ENCODE measurements around the gene SEPTIN5. TPM values are rescaled to one million over a fixed set of nuclear protein-coding genes. Genes with fewer than 3 reads are reported as not detected.
"Not testable (repeated sequence)": the region's sequence is repeated elsewhere in the genome, so short reads cannot be mapped to it uniquely, and the experiment has no call there.

Gene SEPTIN5
- total RNA-seq, 1 donor from 2014 or later, result 1.3 TPM

- intact Hi-C loops (cut with micrococcal nuclease), result no loop called here
- Mint-ChIP-seq H3K27me3 (ENCODE audit: insufficient read depth) (peaks cover 47% of the 10 kb centered on the region), H3K27ac (no peak overlapping the region), H3K4me3 (no peak overlapping the region), H3K4me1 (ENCODE audit: low read depth) (peaks cover 5% of the 10 kb centered on the region), H3K36me3 (ENCODE audit: low read depth) (no peaks in the 10 kb centered on the region), H3K9me3 (no peaks in the 10 kb centered on the region)
- no peak for DNase-seq (ENCODE audit: low spot score)
Observed at GRCh38 chr22:19722178-19722981, 8.1 kb downstream of the SEPTIN5 start.

GRCh38 chr22:19722982-19723231 is 8.6 kb downstream of the SEPTIN5 start:
- Mint-ChIP-seq H3K9me3 (no peaks in the 10 kb centered on the region), H3K27ac (no peak overlapping the region), H3K4me1 (ENCODE audit: low read depth) (peaks cover 5% of the 10 kb centered on the region), H3K27me3 (ENCODE audit: insufficient read depth) (peaks cover 47% of the 10 kb centered on the region), H3K36me3 (ENCODE audit: low read depth) (no peaks in the 10 kb centered on the region), H3K4me3 (no peak overlapping the region)
- intact Hi-C loops (cut with micrococcal nuclease), result no loop called here
- no peak for DNase-seq (ENCODE audit: low spot score)

DNA sequence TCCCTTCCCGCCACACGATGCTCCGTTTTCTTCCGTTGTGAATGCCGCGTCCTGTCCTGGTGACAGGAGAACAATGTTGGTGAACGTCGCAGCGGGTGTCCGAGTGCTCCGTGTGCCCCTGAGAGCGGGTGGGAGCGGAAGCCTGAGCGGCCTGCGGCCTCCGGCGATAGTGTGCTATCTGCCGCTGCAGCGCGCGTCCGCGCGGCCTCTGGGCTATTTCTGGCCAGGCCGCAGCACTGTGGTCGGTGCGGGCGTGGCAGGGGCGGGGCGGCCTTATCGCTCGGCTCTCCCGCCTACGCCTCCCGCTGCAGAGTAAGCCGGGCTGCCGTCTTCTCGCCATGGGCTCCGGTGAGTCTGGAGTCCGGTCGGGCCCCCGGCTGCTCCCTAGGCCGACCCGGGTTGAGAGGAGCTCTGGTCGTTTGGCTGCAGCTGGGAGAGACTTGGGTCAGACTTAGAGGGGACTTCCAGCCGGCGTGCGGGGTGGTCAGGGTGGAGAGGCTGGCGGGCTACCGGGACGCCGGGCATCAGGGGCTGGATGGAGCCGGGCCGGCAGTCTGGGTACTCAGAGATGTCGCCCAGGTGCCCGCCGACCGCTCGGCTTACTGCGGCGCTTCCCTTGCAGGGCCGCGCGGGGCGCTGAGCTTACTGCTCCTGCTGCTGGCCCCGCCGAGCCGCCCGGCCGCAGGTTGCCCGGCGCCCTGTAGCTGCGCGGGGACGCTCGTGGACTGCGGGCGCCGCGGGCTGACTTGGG is 9.1 kb downstream of the SEPTIN5 start, which contains the start of gene GP1BB:
GP1BB (plus strand) TSS at position 308 of the 751 bp plus-strand sequence; CDS start at position 339, 31 bp downstream.
- H3K4me3 Mint-ChIP-seq, result peak within 1 kb of the TSS; percentile 19
- H3K9me3 Mint-ChIP-seq, result no peaks in the 10 kb centered on the region
- H3K36me3 Mint-ChIP-seq (ENCODE audit: low read depth), result no peaks in the 10 kb centered on the region
- peaks cover 47% of the 10 kb centered on the region for H3K27me3 Mint-ChIP-seq (ENCODE audit: insufficient read depth)
- H3K4me1 Mint-ChIP-seq (ENCODE audit: low read depth), result peaks cover 5% of the 10 kb centered on the region
- H3K27ac Mint-ChIP-seq, result no peak within 1 kb of the TSS
- DNase-seq (ENCODE audit: low spot score), result no peak
- intact Hi-C loops (cut with micrococcal nuclease), result no loop called here

DNA sequence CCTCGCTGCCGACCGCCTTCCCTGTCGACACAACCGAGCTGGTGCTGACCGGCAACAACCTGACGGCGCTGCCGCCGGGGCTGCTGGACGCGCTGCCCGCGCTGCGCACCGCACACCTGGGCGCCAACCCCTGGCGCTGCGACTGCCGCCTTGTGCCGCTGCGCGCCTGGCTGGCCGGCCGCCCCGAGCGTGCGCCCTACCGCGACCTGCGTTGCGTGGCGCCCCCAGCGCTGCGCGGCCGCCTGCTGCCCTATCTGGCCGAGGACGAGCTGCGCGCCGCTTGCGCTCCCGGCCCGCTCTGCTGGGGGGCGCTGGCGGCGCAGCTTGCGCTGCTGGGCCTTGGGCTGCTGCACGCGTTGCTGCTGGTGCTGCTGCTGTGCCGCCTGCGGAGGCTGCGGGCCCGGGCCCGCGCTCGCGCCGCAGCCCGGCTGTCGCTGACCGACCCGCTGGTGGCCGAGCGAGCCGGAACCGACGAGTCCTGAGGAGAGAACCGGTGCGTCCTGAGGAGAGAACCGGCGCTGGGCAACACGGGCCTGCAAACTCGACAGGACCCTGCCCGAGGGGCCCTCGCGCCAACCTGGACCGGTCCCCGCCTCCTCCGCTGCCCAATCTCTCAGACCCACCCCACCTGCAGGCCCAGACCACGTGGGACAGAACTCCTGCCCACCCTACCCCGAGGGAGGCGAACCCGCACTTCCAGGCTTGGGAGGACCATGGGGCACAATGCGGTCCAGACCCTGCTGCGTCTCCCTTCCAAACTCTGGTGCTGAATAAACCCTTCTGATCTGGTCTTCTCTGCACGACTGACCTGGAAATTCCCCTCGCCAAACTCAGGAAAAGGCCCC is 9.9 kb downstream of the SEPTIN5 start:
- Mint-ChIP-seq H3K4me1 (ENCODE audit: low read depth) (peaks cover 4% of the 10 kb centered on the region), H3K36me3 (ENCODE audit: low read depth) (no peaks in the 10 kb centered on the region), H3K27me3 (ENCODE audit: insufficient read depth) (peaks cover 46% of the 10 kb centered on the region), H3K4me3 (no peak overlapping the region), H3K27ac (no peak overlapping the region), H3K9me3 (no peaks in the 10 kb centered on the region)
- no peak for DNase-seq (ENCODE audit: low spot score)
- intact Hi-C loops (cut with micrococcal nuclease), result loop anchor here (2.0 kb wide), 1 partner anchor 37 kb away; the partner anchor contains the start of gene TBX1

DNA sequence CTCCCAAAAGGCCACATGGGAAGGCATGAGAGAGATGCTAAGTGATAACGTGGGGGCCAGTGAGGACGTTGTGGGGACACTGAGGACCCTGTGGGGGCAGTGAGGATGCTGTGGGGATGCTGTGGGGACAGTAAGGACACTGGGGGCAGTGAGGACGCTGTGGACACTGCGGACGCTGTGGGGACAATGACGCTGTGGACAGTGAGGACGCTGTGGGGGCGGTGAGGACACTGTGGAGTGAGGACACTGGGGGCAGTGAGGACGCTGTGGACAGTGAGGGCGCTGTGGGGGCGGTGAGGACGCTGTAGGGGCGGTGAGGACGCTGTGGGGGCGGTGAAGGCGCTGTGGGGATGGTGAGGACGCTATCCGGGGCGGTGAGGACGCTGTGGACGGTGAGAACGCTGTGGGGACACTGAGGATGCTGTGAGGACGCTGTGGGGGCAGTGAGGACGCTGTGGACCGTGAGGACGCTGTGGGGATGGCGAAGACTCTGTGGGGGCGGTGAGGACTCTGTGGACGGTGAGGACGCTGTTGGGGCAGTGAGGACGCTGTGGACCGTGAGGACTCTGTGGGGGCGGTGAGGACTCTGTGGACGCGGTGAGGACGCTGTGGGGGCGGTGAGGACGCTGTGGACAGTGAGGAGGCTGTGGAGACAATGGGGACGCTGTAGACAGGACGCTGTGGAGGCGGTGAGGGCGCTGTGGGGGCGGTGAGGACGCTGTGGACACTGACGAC is 10.8 kb downstream of the SEPTIN5 start:
- Mint-ChIP-seq H3K27me3 (ENCODE audit: insufficient read depth) (peaks cover 37% of the 10 kb centered on the region), H3K4me3 (no peak overlapping the region), H3K9me3 (no peaks in the 10 kb centered on the region), H3K4me1 (ENCODE audit: low read depth) (no peaks in the 10 kb centered on the region), H3K27ac (no peak overlapping the region), H3K36me3 (ENCODE audit: low read depth) (no peaks in the 10 kb centered on the region)
- intact Hi-C loops (cut with micrococcal nuclease), result loop anchor here (2.0 kb wide), 1 partner anchor 36 kb away; the partner anchor contains the start of gene TBX1
- no peak for DNase-seq (ENCODE audit: low spot score)

DNA sequence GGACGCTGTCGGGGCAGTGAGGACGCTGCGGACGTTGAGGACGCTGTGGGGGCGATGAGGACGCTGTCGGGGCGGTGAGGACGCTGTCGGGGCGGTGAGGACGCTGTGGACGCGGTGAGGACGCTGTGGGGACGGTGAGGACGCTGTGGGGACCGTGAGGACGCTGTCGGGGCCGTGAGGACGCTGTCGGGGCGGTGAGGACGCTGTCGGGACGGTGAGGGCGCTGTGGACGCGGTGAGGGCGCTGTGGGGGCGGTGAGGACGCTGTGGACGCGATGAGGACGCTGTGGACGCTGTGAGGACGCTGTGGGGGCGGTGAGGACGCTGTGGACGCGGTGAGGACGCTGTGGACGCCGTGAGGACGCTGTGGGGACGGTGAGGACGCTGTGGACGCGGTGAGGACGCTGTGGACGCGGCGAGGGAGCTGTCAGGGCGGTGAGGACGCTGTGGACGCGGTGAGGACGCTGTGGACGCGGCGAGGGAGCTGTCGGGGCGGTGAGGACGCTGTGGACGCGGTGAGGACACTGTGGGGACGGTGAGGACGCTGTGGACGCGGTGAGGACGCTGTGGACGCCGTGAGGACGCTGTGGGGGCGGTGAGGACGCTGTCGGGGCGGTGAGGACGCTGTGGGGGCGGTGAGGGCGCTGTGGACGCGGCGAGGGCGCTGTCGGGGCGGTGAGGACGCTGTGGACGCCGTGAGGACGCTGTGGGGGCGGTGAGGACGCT is 11.9 kb downstream of the SEPTIN5 start:
- H3K27ac Mint-ChIP-seq; H3K9me3 Mint-ChIP-seq; H3K4me1 Mint-ChIP-seq (ENCODE audit: low read depth); H3K4me3 Mint-ChIP-seq; DNase-seq (ENCODE audit: low spot score); intact Hi-C loops (cut with micrococcal nuclease); H3K36me3 Mint-ChIP-seq (ENCODE audit: low read depth): not testable (repeated sequence)
- peaks cover 26% of the 10 kb centered on the region for H3K27me3 Mint-ChIP-seq (ENCODE audit: insufficient read depth)

- H3K9me3 Mint-ChIP-seq, result no peaks in the 10 kb centered on the region
- no peak overlapping the region for H3K4me3 Mint-ChIP-seq
- H3K27ac Mint-ChIP-seq, result no peak overlapping the region
- peaks cover 19% of the 10 kb centered on the region for H3K27me3 Mint-ChIP-seq (ENCODE audit: insufficient read depth)
- intact Hi-C loops (cut with micrococcal nuclease), result no loop called here
- no peaks in the 10 kb centered on the region for H3K36me3 Mint-ChIP-seq (ENCODE audit: low read depth)
- H3K4me1 Mint-ChIP-seq (ENCODE audit: low read depth), result no peaks in the 10 kb centered on the region
- DNase-seq (ENCODE audit: low spot score), result no peak
Observed at GRCh38 chr22:19727310-19728150, 13.2 kb downstream of the SEPTIN5 start.

- Mint-ChIP-seq H3K36me3 (ENCODE audit: low read depth) (no peaks in the 10 kb centered on the region), H3K27ac (no peak overlapping the region), H3K9me3 (no peaks in the 10 kb centered on the region), H3K4me3 (no peak overlapping the region), H3K4me1 (ENCODE audit: low read depth) (no peaks in the 10 kb centered on the region), H3K27me3 (ENCODE audit: insufficient read depth) (peaks cover 15% of the 10 kb centered on the region)
- DNase-seq (ENCODE audit: low spot score), result no peak
- intact Hi-C loops (cut with micrococcal nuclease), result no loop called here
Observed at GRCh38 chr22:19728271-19728670, 14.0 kb downstream of the SEPTIN5 start.

DNA sequence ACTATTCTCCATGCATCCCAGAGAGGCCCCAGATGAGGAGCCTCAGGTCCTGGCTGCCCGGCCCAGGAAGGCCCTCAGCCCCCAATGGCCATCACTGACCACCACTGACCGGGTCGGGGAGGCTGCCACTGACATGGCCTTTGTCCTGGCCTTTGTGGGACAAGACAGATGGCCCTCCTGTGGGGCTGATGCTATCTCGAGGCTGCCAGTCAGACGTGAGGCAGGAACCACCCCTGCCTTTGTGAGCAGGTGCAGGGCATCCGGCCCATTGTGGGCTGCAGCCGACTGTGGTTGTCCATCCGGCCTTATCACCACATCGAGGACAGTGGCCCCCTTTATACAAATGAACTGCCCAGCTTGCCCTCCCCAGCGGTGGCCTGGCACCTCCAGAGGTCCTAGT is 14.5 kb downstream of the SEPTIN5 start:
- Mint-ChIP-seq H3K27ac (no peak overlapping the region), H3K4me3 (no peak overlapping the region), H3K36me3 (ENCODE audit: low read depth) (no peaks in the 10 kb centered on the region), H3K9me3 (no peaks in the 10 kb centered on the region), H3K27me3 (ENCODE audit: insufficient read depth) (peaks cover 13% of the 10 kb centered on the region), H3K4me1 (ENCODE audit: low read depth) (no peaks in the 10 kb centered on the region)
- intact Hi-C loops (cut with micrococcal nuclease), result no loop called here
- no peak for DNase-seq (ENCODE audit: low spot score)

- no peaks in the 10 kb centered on the region for H3K36me3 Mint-ChIP-seq (ENCODE audit: low read depth)
- no peak for DNase-seq (ENCODE audit: low spot score)
- no peaks in the 10 kb centered on the region for H3K4me1 Mint-ChIP-seq (ENCODE audit: low read depth)
- no peak overlapping the region for H3K4me3 Mint-ChIP-seq
- H3K27me3 Mint-ChIP-seq (ENCODE audit: insufficient read depth), result peaks cover 11% of the 10 kb centered on the region
- H3K9me3 Mint-ChIP-seq, result no peaks in the 10 kb centered on the region
- intact Hi-C loops (cut with micrococcal nuclease), result no loop called here
- no peak overlapping the region for H3K27ac Mint-ChIP-seq
Observed at GRCh38 chr22:19729507-19729906, 15.2 kb downstream of the SEPTIN5 start.

- intact Hi-C loops (cut with micrococcal nuclease), result loop anchor here (1.0 to 5.0 kb wide), 3 partner anchors 162 to 217 kb away; no protein-coding TSS in a partner anchor
- peaks cover 4% of the 10 kb centered on the region for H3K27me3 Mint-ChIP-seq (ENCODE audit: insufficient read depth)
- H3K27ac Mint-ChIP-seq, result no peak overlapping the region
- no peak overlapping the region for H3K4me3 Mint-ChIP-seq
- no peaks in the 10 kb centered on the region for H3K9me3 Mint-ChIP-seq
- DNase-seq (ENCODE audit: low spot score), result no peak
- no peaks in the 10 kb centered on the region for H3K4me1 Mint-ChIP-seq (ENCODE audit: low read depth)
- H3K36me3 Mint-ChIP-seq (ENCODE audit: low read depth), result no peaks in the 10 kb centered on the region
Observed at GRCh38 chr22:19730198-19730597, 15.9 kb downstream of the SEPTIN5 start.
